Heart left ventricle (tissue), 13 donors: Measurements from ENCODE around the gene LRRC71.

Experiments
- CTCF ChIP-seq, 12 donors: fragments of 200-600 bp; sonication (generic) in 4 of 12; IDR thresholded peaks; one replicate each; pipeline versions ENCODE4 v1.5.0 to v1.8.0; 2018 to 2022; ENCODE audit warnings: antibody characterized with exemption in 12 of 12, mild to moderate bottlenecking in 5 of 12
- POLR2A ChIP-seq, 2 donors: fragments of 450-650 bp; IDR thresholded peaks; one replicate each; pipeline ENCODE4 v1.6.1; 2017; ENCODE audit warnings: antibody characterized with exemption in 2 of 2, mild to moderate bottlenecking in 2 of 2, moderate library complexity in 2 of 2
- donor health status: ischemic (EF 13 %, LVEDD 7.1; RV severe dilation, severe dysfunction).
- donor health status: DM: no; HTN: yes; CAD: no.
- donor health status: DM: no; HTN: no; CAD: no.
- donor health status: ischemic (EF 25% LVEDD 6.9; RV normal size, moderate dysfunction).
- donor health status: ischemic (EF 25% LVEDD 5.7; RV mildly dilated, moderate dysfunction).
- donor health status: ischemic (EF 35%, LVEDD 5.7; RV mildly dilated, moderate dysfunction).
- donor health status: nonischemic (EF 11% LVEDD 7.7; RV severe dilation, severe dysfunction).
- donor health status: DM: yes; HTN: yes; CAD: no.
- donor health status: PGD.
- donor health status: ischemic (EF 29% LVEDD 5.4; RV normal size, mild dysfunction).
- donor health status: nonischemic (EF 23%, LVEDD 6.1; RV moderate dilation, normal function).

GRCh38 chr1:156930483-156930882 lies 10.1 kb downstream of the LRRC71 start:
- no peak for TF ChIP-seq POLR2A (IDR thresholded peaks at IDR 0.05)
- no peak for TF ChIP-seq CTCF (IDR thresholded peaks at IDR 0.05)
